ENCODE results near the gene DNM1. TPM values are rescaled to one million over a fixed set of nuclear protein-coding genes. Genes with fewer than 3 reads are reported as not detected.

The DNM1 gene
- total RNA-seq, 6 donors from 2014 or later = 1.4 to 17.8 (median 7.9) TPM

DNA sequence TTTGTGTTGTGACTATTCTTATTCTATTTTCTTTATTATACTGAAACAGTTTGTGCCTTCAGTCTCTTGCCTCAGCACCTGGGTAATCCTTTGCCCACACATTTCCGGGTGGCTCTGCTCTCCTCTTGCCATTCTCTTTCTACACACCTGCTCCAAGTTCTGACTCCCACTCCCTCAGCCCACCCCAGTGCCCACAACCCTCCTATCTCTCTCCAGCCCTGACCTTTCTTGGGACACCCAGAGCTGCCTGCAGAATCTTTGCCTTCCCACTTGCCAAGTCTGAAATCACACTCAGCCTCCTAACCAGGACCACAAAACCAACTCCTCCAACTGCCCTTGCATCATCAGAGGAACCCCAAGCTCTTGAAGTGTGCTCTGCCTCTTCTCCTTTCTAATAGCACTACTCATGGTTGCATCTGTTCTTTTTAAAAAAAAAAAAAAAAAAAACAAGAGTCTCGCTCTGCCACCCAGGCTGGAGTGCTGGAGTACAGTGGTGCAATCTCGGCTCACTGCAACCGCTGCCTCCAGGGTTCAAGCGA is 77.0 kb downstream of the DNM1 start:
- Histone ChIP-seq H3K27me3 (no peaks in the 10 kb centered on the region), H3K4me1 (peaks cover 21 to 35% (median 23%) of the 10 kb centered on the region in 4 donors), H3K36me3 (peaks cover 0 to 3% (median under 1%) of the 10 kb centered on the region in 4 donors), H3K9me3 (no peaks in the 10 kb centered on the region), H3K4me3 (no peak overlapping the region), H3K27ac (peak overlapping the region; percentile 2 to 74 (median 47))
- DNase-seq (no peak), ATAC-seq (ENCODE audit: low FRiP score in 2 of 2) (no peak)
- TF ChIP-seq EP300 (IDR thresholded peaks at IDR 0.05) (no peak), POLR2AphosphoS5 (IDR thresholded peaks at IDR 0.05) (no peak), POLR2A (IDR thresholded peaks at IDR 0.05) (no peak)
- TF ChIP-seq, protein P1, sequence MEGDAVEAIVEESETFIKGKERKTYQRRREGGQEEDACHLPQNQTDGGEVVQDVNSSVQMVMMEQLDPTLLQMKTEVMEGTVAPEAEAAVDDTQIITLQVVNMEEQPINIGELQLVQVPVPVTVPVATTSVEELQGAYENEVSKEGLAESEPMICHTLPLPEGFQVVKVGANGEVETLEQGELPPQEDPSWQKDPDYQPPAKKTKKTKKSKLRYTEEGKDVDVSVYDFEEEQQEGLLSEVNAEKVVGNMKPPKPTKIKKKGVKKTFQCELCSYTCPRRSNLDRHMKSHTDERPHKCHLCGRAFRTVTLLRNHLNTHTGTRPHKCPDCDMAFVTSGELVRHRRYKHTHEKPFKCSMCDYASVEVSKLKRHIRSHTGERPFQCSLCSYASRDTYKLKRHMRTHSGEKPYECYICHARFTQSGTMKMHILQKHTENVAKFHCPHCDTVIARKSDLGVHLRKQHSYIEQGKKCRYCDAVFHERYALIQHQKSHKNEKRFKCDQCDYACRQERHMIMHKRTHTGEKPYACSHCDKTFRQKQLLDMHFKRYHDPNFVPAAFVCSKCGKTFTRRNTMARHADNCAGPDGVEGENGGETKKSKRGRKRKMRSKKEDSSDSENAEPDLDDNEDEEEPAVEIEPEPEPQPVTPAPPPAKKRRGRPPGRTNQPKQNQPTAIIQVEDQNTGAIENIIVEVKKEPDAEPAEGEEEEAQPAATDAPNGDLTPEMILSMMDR (IDR thresholded peaks at IDR 0.05) = no peak
- 76 to 82% methylated on average over 5 of the region's 5 CpGs for WGBS, 2 donors

DNA sequence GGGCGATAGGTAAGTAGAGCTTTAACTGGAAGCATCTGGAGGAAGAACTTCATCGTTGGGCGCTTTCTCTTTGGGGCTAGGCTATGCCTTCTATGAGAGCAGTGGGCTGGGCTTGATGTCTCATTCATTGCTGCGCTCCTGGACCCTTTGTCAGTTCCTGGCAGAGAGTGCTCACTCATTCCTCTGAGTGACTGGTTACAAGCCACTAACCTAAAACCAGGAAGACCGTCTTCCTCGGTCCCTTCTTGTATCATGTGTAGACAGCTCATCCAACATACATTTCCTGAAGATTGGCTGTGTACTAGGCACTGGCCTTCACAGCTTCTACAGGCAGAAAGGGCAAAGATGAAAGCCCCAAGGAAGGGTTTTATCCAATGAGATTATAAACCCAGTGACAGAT is 79.3 kb downstream of the DNM1 start:
- TF ChIP-seq, protein P1 (IDR thresholded peaks at IDR 0.05) = no peak
- TF ChIP-seq POLR2A (IDR thresholded peaks at IDR 0.05) = no peak
- no peak for TF ChIP-seq EP300 (IDR thresholded peaks at IDR 0.05)
- WGBS, 2 donors = 89 to 94% methylated on average over 6 of the region's 6 CpGs
- no peak for DNase-seq
- H3K4me1 ChIP-seq = peaks cover 9 to 21% (median 13%) of the 10 kb centered on the region in 4 donors
- no peak overlapping the region for H3K27ac ChIP-seq
- no peaks in the 10 kb centered on the region for H3K27me3 ChIP-seq
- no peak for ATAC-seq (ENCODE audit: low FRiP score in 2 of 2)
- H3K9me3 ChIP-seq = no peaks in the 10 kb centered on the region
- no peak overlapping the region for H3K4me3 ChIP-seq
- H3K36me3 ChIP-seq = peaks cover 6 to 27% (median 15%) of the 10 kb centered on the region in 4 donors

DNA sequence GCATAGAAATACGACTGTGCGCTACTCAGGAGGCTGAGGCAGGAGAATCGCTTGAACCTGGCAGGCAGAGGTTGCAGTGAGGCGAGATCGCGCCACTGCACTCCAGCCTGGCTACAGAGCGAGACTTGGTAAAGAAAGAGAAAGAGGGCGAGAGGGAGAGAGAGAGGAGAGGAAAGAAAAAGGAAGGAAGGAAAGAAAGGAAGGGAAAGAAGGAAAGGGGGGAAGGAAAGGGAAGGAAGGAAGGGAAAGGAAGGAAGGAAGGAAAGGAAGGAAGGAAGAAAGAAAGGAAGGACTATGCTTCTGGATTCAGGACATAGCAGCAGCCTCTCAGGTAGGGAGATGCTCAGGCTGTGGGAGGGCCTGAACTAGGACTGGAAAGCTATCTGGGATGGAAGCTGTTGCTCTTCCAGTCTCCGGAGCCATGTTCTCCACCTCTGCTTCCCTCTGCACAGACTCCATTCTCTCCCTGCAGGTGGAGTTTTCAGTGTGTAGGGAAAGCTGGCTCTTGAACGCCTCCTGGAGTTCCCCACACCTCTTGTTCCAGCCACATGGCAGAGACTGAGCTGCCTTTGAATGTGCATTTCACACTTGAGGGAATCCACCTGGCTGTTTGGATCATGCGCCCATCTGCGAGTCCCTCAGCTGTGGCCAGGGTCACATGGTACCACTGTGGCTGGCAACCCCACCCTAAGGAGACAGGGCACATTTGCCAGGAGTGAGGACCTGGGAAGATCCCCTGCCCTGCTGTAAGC is 82.0 kb downstream of the DNM1 start:
- no peaks in the 10 kb centered on the region for H3K27me3 ChIP-seq
- H3K27ac ChIP-seq = no peak overlapping the region
- H3K4me1 ChIP-seq = peaks cover 0 to 4% (median 2%) of the 10 kb centered on the region in 4 donors
- ATAC-seq (ENCODE audit: low FRiP score in 2 of 2) (no peak), DNase-seq (no peak)
- 93 to 96% methylated on average over 11 to 12 of the region's 12 CpGs for WGBS, 2 donors
- peaks cover 6 to 43% (median 24%) of the 10 kb centered on the region in 4 donors for H3K36me3 ChIP-seq
- H3K4me3 ChIP-seq = no peak overlapping the region
- TF ChIP-seq, protein P1 (IDR thresholded peaks at IDR 0.05) = no peak
- no peak for TF ChIP-seq POLR2A (IDR thresholded peaks at IDR 0.05)
- TF ChIP-seq POLR2AphosphoS5 (IDR thresholded peaks at IDR 0.05) = no peak
- TF ChIP-seq EP300 (IDR thresholded peaks at IDR 0.05) = no peak
- no peaks in the 10 kb centered on the region for H3K9me3 ChIP-seq

DNA sequence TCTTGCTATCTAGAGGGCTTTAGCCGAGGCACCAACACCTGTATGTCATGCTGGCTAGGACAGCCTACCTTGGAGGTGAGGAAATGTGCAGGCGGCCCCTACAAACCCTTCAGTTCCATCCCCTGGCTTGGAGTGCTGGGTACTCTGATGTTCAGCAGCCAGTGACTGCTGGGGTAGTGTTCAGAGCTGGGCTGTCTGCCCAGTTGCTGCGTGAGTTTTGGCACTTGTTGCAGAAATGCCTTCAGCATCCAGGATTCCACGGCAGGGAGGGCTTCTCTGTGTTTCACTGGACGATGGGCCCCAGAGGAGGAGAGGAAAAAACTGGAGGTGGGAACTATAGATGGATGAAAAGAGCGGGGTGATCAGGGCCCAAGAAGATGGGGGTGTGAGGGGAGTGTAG is 83.3 kb downstream of the DNM1 start:
- Histone ChIP-seq H3K4me1 (no peaks in the 10 kb centered on the region), H3K36me3 (peaks cover 6 to 43% (median 24%) of the 10 kb centered on the region in 4 donors), H3K27me3 (no peaks in the 10 kb centered on the region), H3K9me3 (no peaks in the 10 kb centered on the region), H3K27ac (no peak overlapping the region), H3K4me3 (no peak overlapping the region)
- ATAC-seq (ENCODE audit: low FRiP score in 2 of 2) (no peak), DNase-seq (no peak)
- no peak for TF ChIP-seq POLR2A (IDR thresholded peaks at IDR 0.05)
- no peak for TF ChIP-seq POLR2AphosphoS5 (IDR thresholded peaks at IDR 0.05)
- TF ChIP-seq EP300 (IDR thresholded peaks at IDR 0.05) = no peak
- TF ChIP-seq, protein P1 (IDR thresholded peaks at IDR 0.05) = no peak
- 75 to 86% methylated on average over 6 of the region's 6 CpGs for WGBS, 2 donors
